H1 (cell line): ENCODE results near the gene HID1. TPM values are rescaled to one million over a fixed set of nuclear protein-coding genes. Genes with fewer than 3 reads are reported as not detected.

Experiments
- CTCF ChIA-PET: fragments of 300-600 bp; sonication (Branson Sonifier 250); formaldehyde crosslinking; loops from one replicate; lab custom pipeline; 2021; ENCODE audit not compliant: partially characterized antibody; lab: Charles Lee
- POLR2A ChIA-PET: fragments of 300-600 bp; sonication (Branson Sonifier 250); formaldehyde crosslinking; loops from one replicate; lab custom pipeline; 2021; ENCODE audit warnings: inconsistent platforms; ENCODE audit not compliant: partially characterized antibody; lab: Charles Lee
- DNase-seq, 2 experiments: peaks; one replicate each; pipeline versions ENCODE4 v3.0.0 to v3.0.0-alpha.2; 2010 to 2022; ENCODE audit warnings: low spot score in 2 of 2, low read depth in 1 of 2, mixed read lengths in 1 of 2
- FAIRE-seq: peaks from 2 replicates; lab custom pipeline; 2011; peaks lifted over from hg19 to GRCh38; lab: Jason Lieb, UNC
- H2AFZ ChIP-seq: 2 replicates; pipeline ENCODE4 v1.8.1; 2012; ENCODE audit warnings: low read length, inconsistent platforms
- H2AK5ac ChIP-seq: 2 replicates; pipeline ENCODE4 v1.6.1; 2013; ENCODE audit warnings: low read depth, low read length
- H2BK120ac ChIP-seq: replicated peaks from 2 replicates; pipeline ENCODE3; 2013; ENCODE audit warnings: low read depth, low read length, inconsistent platforms
- H2BK12ac ChIP-seq: 2 replicates; pipeline ENCODE4 v1.6.1; 2013; ENCODE audit warnings: low read depth, low read length
- H2BK15ac ChIP-seq: 2 replicates; pipeline ENCODE4 v1.6.1; 2013; ENCODE audit warnings: low read length
- H2BK20ac ChIP-seq: 2 replicates; pipeline ENCODE4 v1.6.1; 2013; ENCODE audit warnings: low read length
- H2BK5ac ChIP-seq: 2 replicates; pipeline ENCODE4 v1.6.1; 2013; ENCODE audit warnings: low read depth, low read length
- H3K14ac ChIP-seq: 2 replicates; pipeline ENCODE4 v1.6.1; 2013; ENCODE audit warnings: inconsistent platforms; ENCODE audit not compliant: insufficient read length
- H3K18ac ChIP-seq: 2 replicates; pipeline ENCODE4 v1.6.1; 2013; ENCODE audit warnings: low read length; ENCODE audit errors: extremely low read depth
- H3K23ac ChIP-seq: 2 replicates; pipeline ENCODE4 v1.6.1; 2013; ENCODE audit warnings: inconsistent platforms; ENCODE audit not compliant: insufficient read length
- H3K23me2 ChIP-seq: 2 replicates; pipeline ENCODE4 v1.6.1; 2013; ENCODE audit warnings: low read depth, low read length
- H3K27ac ChIP-seq: 2 replicates; pipeline ENCODE4 v1.6.1; 2011; ENCODE audit warnings: low read depth, low read length, inconsistent platforms
- H3K27me3 ChIP-seq, 4 experiments: replicated peaks in 1 of 4; 1 replicate in 1 of 4; 2 replicates in 3 of 4; pipeline versions ENCODE4 v1.6.1 to v1.8.1; 2011 to 2013; ENCODE audit warnings: low read length in 3 of 4, mild to moderate bottlenecking in 3 of 4, inconsistent platforms in 2 of 4, mixed read lengths in 2 of 4, moderate library complexity in 1 of 4; ENCODE audit not compliant: control insufficient read depth in 3 of 4, insufficient read depth in 3 of 4; ENCODE audit errors: extremely low read depth in 1 of 4
- H3K36me3 ChIP-seq, 4 experiments: 2 replicates each; pipeline versions ENCODE4 v1.6.1 to v1.8.1; 2011 to 2013; ENCODE audit warnings: mild to moderate bottlenecking in 4 of 4, low read length in 3 of 4, moderate library complexity in 2 of 4, control low read depth in 1 of 4, inconsistent platforms in 1 of 4; ENCODE audit not compliant: insufficient read depth in 4 of 4, control insufficient read depth in 2 of 4
- H3K4ac ChIP-seq: replicated peaks from 2 replicates; pipeline ENCODE3; 2013; ENCODE audit warnings: low read length, low read depth, mixed read lengths, inconsistent platforms; ENCODE audit not compliant: insufficient read length
- H3K4me1 ChIP-seq, 4 experiments: replicated peaks in 1 of 4; 1 replicate in 1 of 4; 2 replicates in 3 of 4; pipeline versions ENCODE4 v1.6.1 to v1.8.1; 2011 to 2013; ENCODE audit warnings: low read length in 3 of 4, inconsistent platforms in 2 of 4, mixed read lengths in 1 of 4; ENCODE audit not compliant: insufficient read depth in 4 of 4, control insufficient read depth in 3 of 4
- H3K4me2 ChIP-seq, 2 experiments: 2 replicates each; pipeline versions ENCODE4 v1.6.1 to v1.8.1; 2011 to 2013; ENCODE audit warnings: low read depth in 2 of 2, low read length in 2 of 2, control low read depth in 1 of 2, inconsistent platforms in 1 of 2, mild to moderate bottlenecking in 1 of 2; ENCODE audit not compliant: insufficient read depth in 1 of 2
- H3K4me3 ChIP-seq, 4 experiments: fragments of 200-600, 300-600 bp in 1 of 4; sonication (generic), shearing (Covaris generic), sonication (Bioruptor Twin) in 1 of 4; 2 replicates each; pipeline versions ENCODE4 v1.5.1 to v1.8.1; 2011 to 2016; ENCODE audit warnings: low read length in 4 of 4, low read depth in 3 of 4, control low read depth in 2 of 4, inconsistent platforms in 2 of 4, mild to moderate bottlenecking in 2 of 4, mixed read lengths in 1 of 4, moderate library complexity in 1 of 4; ENCODE audit not compliant: insufficient read depth in 2 of 4; ENCODE audit errors: extremely low read depth in 1 of 4
- H3K56ac ChIP-seq: replicated peaks from 2 replicates; pipeline ENCODE3; 2013; ENCODE audit warnings: low read depth, mild to moderate bottlenecking, mixed read lengths, low read length, inconsistent platforms; ENCODE audit not compliant: insufficient read length
- H3K79me1 ChIP-seq: 2 replicates; pipeline ENCODE4 v1.6.1; 2013; ENCODE audit warnings: low read depth, low read length, control low read depth
- H3K79me2 ChIP-seq, 2 experiments: 2 replicates each; pipeline versions ENCODE4 v1.6.1 to v1.8.1; 2012 to 2013; ENCODE audit warnings: low read length in 2 of 2, mild to moderate bottlenecking in 2 of 2, inconsistent platforms in 1 of 2; ENCODE audit not compliant: insufficient read depth in 2 of 2, control insufficient read depth in 1 of 2
- H3K9ac ChIP-seq, 4 experiments: replicated peaks in 1 of 4; 1 replicate in 1 of 4; 2 replicates in 3 of 4; pipeline versions ENCODE4 v1.6.1 to v1.8.1; 2011 to 2013; ENCODE audit warnings: low read depth in 3 of 4, low read length in 3 of 4, control low read depth in 2 of 4, mild to moderate bottlenecking in 2 of 4, moderate library complexity in 2 of 4, inconsistent platforms in 1 of 4; ENCODE audit errors: extremely low read depth in 1 of 4
- H3K9me3 ChIP-seq, 2 experiments: 2 replicates each; pipeline versions ENCODE4 v1.6.1 to v1.8.1; 2012 to 2013; ENCODE audit warnings: mild to moderate bottlenecking in 2 of 2, moderate library complexity in 2 of 2, control low read depth in 1 of 2, inconsistent platforms in 1 of 2, low read depth in 1 of 2, low read length in 1 of 2, mixed read lengths in 1 of 2; ENCODE audit not compliant: insufficient read depth in 2 of 2
- H4K20me1 ChIP-seq, 2 experiments: replicated peaks in 1 of 2; 2 replicates each; pipeline versions ENCODE3 to v1.8.1; 2011 to 2013; ENCODE audit warnings: inconsistent platforms in 2 of 2, low read length in 2 of 2, mild to moderate bottlenecking in 1 of 2; ENCODE audit not compliant: insufficient read depth in 2 of 2, control insufficient read depth in 1 of 2
- H4K5ac ChIP-seq: 2 replicates; pipeline ENCODE4 v1.6.1; 2013; ENCODE audit warnings: low read length, low read depth, mixed read lengths, inconsistent platforms; ENCODE audit not compliant: insufficient read length
- H4K8ac ChIP-seq: 2 replicates; pipeline ENCODE4 v1.8.0; 2013; ENCODE audit warnings: mild to moderate bottlenecking, moderate library complexity, low read length, inconsistent platforms; ENCODE audit not compliant: insufficient read depth; ENCODE audit errors: extremely low read depth
- H4K91ac ChIP-seq: replicated peaks from 2 replicates; pipeline ENCODE3; 2013; ENCODE audit warnings: low read length, mixed read lengths, inconsistent platforms; ENCODE audit not compliant: insufficient read length
- BACH1 ChIP-seq: IDR thresholded peaks from 2 replicates; pipeline ENCODE4 v1.6.1; 2012; ENCODE audit warnings: low read length, improper control_type of control experiment
- CREB1 ChIP-seq: IDR thresholded peaks from 2 replicates; pipeline ENCODE4 v1.6.1; 2012; ENCODE audit warnings: inconsistent platforms
- KDM4A ChIP-seq: IDR thresholded peaks from one replicate; pipeline ENCODE4 v1.7.1; 2012; ENCODE audit warnings: low read depth, mild to moderate bottlenecking, moderate library complexity, low read length, inconsistent platforms; ENCODE audit not compliant: severe bottlenecking
- NANOG ChIP-seq: IDR thresholded peaks from 2 replicates; pipeline ENCODE4 v1.6.1; 2011; ENCODE audit warnings: low read length, low read depth, mild to moderate bottlenecking, inconsistent platforms; ENCODE audit not compliant: insufficient read depth, poor library complexity, severe bottlenecking
- POLR2A ChIP-seq, 2 experiments: IDR thresholded peaks; 1 replicate in 1 of 2; 2 replicates in 1 of 2; pipeline ENCODE4 v1.6.1; 2011; ENCODE audit warnings: low read depth in 2 of 2, low read length in 2 of 2, mild to moderate bottlenecking in 2 of 2; ENCODE audit errors: control extremely low read depth in 1 of 2
- SP4 ChIP-seq: IDR thresholded peaks from 2 replicates; pipeline ENCODE4 v1.6.1; 2012; ENCODE audit warnings: low read length, inconsistent platforms
- WGBS, 2 experiments: shearing (Covaris generic) in 1 of 2; methylation state at CpG; one replicate each; pipeline versions ENCODE4 v1.1.6 to v1.1.7; 2013 to 2015; ENCODE audit warnings: low lambda C conversion rate in 2 of 2, mixed read lengths in 2 of 2, inconsistent platforms in 1 of 2, low coverage in 1 of 2, missing lambda C conversion rate in 1 of 2; ENCODE audit not compliant: insufficient replicate concordance in 2 of 2, insufficient coverage in 1 of 2, insufficient read length in 1 of 2; ENCODE audit errors: extremely low coverage in 1 of 2, missing lambda C conversion rate in 1 of 2; 5-methylcytosine and 5-hydroxymethylcytosine counted together
- polyA plus RNA-seq, 7 experiments: library from polyadenylated mRNA; depleted of rRNA in 3 of 7; stranded (reverse) in 5 of 7; unstranded in 2 of 7; fragments of >200 nt in 5 of 7; fragments of 200-250 nt in 2 of 7; gene quantifications; 1 replicate in 5 of 7; 2 replicates in 1 of 7; 4 replicates in 1 of 7; pipeline versions ENCODE4 v1.2.1 to v1.2.3, GENCODE V29; 2011 to 2013; ENCODE audit warnings: missing spikeins in 2 of 7, mixed read lengths in 2 of 7
- total RNA-seq: library from RNA; stranded (reverse); fragmentation: NEBNext Ultra II Directional; extraction: Animal tissue kit (Norgen Biotek cat#: 25700); gene quantifications from 2 replicates; pipeline ENCODE4 v1.2.1, GENCODE V29; 2021
- TF ChIP-seq, protein P1 (sequence below), 3 experiments: IDR thresholded peaks; 1 replicate in 2 of 3; 2 replicates in 1 of 3; pipeline versions ENCODE4 v1.5.1 to v1.6.1; 2011; ENCODE audit warnings: low read length in 3 of 3, mild to moderate bottlenecking in 3 of 3, inconsistent platforms in 2 of 3, low read depth in 1 of 3, moderate library complexity in 1 of 3; ENCODE audit not compliant: insufficient read depth in 1 of 3; ENCODE audit errors: control extremely low read depth in 1 of 3
- TF ChIP-seq, protein P2 (sequence below): IDR thresholded peaks from 2 replicates; pipeline ENCODE4 v1.6.1; 2011; ENCODE audit warnings: low read depth, mild to moderate bottlenecking, low read length; ENCODE audit not compliant: insufficient read depth

Gene HID1
- total and polyA plus RNA-seq, 2 of the 8 experiments (the other 6 are each of a cell fraction or from before 2014, with no cell fraction given), result 15.1 to 25.9 TPM

DNA sequence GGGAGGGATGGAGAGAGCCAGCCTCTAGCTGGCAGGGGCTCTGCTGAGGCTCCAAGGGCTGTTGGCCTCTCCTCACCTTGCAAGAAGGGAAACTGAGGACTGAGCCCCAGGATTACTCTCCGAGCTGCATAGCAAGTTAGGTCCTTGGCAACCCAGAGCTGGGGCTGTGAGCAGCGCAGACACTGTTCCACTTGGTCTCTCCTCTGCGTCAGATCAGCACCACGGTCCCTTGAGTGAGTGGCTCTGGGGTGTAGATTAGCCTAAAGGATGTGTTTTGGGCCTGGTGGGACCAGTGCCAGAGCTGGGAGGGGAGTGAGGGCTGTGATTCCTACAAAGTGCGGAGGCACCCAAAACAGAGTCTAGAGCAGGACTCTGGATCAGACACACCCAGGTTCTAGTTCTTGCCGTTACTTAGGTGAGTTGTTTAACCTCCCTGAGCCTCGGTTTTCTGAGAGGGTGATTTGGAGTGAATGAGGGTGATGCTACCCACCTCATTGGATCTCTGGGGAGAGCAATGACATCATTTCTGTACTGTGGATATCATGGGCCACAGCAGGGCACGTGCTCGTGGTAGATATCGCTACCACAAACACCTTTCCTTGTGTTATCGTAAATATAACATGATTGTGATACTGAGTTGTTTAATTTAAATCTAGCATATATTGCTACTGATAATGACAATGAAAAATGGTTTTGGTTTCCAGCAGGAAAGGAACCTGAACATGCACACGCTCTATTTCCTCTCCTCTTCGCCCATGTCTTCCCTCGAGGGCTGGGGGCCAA is 71.0 kb downstream of the HID1 start:
- Histone ChIP-seq H4K20me1 (no peaks in the 10 kb centered on the region), H4K91ac (no peak overlapping the region), H3K23me2 (no peaks in the 10 kb centered on the region), H2BK5ac (no peak overlapping the region), H3K36me3 (no peaks in the 10 kb centered on the region), H3K9me3 (no peaks in the 10 kb centered on the region), H3K56ac (no peak overlapping the region), H3K14ac (no peak overlapping the region), H3K4me3 (no peak overlapping the region), H2AK5ac (no peak overlapping the region), H3K27me3 (peaks cover 0 to 7% (median 3%) of the 10 kb centered on the region in 4 experiments; a peak in 4 of 7 replicates), H3K18ac (no peak overlapping the region), H3K27ac (no peak overlapping the region), H4K5ac (no peak overlapping the region), H3K4ac (no peak overlapping the region), H4K8ac (peak overlapping the region; percentile 80; the same call in 1 of the 2 replicates), H2BK15ac (no peak overlapping the region), H2BK12ac (no peak overlapping the region), H3K4me2 (no peak overlapping the region), H3K9ac (no peak overlapping the region), H3K4me1 (peaks cover 0 to 9% (median 5%) of the 10 kb centered on the region in 4 experiments; a peak in 5 of 7 replicates), H2BK20ac (no peak overlapping the region), H3K23ac (no peak overlapping the region), H3K79me1 (no peaks in the 10 kb centered on the region), H2BK120ac (no peak overlapping the region), H3K79me2 (no peaks in the 10 kb centered on the region), H2AFZ (no peak overlapping the region)
- DNase-seq (no peak), FAIRE-seq (no peak)
- CTCF ChIA-PET, result interaction anchor here (1.1 to 1.8 kb wide), 4 partner anchors 11 to 60 kb away, joined by 3 to 8 read pairs (median 4); no protein-coding TSS in a partner anchor
- TF ChIP-seq SP4 (no peak), CREB1 (no peak), NANOG (no peak), KDM4A (no peak), BACH1 (no peak), POLR2A (IDR thresholded peaks at IDR 0.05; ENCODE audit: control extremely low read depth in 1 of 2, low read depth in 2 of 2, low read length in 2 of 2) (no peak)
- TF ChIP-seq, protein P1, sequence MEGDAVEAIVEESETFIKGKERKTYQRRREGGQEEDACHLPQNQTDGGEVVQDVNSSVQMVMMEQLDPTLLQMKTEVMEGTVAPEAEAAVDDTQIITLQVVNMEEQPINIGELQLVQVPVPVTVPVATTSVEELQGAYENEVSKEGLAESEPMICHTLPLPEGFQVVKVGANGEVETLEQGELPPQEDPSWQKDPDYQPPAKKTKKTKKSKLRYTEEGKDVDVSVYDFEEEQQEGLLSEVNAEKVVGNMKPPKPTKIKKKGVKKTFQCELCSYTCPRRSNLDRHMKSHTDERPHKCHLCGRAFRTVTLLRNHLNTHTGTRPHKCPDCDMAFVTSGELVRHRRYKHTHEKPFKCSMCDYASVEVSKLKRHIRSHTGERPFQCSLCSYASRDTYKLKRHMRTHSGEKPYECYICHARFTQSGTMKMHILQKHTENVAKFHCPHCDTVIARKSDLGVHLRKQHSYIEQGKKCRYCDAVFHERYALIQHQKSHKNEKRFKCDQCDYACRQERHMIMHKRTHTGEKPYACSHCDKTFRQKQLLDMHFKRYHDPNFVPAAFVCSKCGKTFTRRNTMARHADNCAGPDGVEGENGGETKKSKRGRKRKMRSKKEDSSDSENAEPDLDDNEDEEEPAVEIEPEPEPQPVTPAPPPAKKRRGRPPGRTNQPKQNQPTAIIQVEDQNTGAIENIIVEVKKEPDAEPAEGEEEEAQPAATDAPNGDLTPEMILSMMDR (IDR thresholded peaks at IDR 0.05; ENCODE audit: control extremely low read depth in 1 of 3, insufficient read depth in 1 of 3, low read depth in 1 of 3, low read length in 3 of 3), result no peak
- TF ChIP-seq, protein P2, sequence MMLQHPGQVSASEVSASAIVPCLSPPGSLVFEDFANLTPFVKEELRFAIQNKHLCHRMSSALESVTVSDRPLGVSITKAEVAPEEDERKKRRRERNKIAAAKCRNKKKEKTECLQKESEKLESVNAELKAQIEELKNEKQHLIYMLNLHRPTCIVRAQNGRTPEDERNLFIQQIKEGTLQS, result no peak
- POLR2A ChIA-PET, result no interaction called here
- 92% methylated on average over 14 of the region's 14 CpGs; no CpG with 5 or more reads in 1 of the 2 experiments for WGBS, 2 experiments
